NCI-H748 treated with DMSO at 0.1 percent for 48 hours (cell line): ENCODE measurements around the gene DNAJC16.

Experiments
- DNase-seq: peaks from one replicate; lab custom pipeline; 2025; lab: John Stamatoyannopoulos, UW

The DNAJC16 gene

DNA sequence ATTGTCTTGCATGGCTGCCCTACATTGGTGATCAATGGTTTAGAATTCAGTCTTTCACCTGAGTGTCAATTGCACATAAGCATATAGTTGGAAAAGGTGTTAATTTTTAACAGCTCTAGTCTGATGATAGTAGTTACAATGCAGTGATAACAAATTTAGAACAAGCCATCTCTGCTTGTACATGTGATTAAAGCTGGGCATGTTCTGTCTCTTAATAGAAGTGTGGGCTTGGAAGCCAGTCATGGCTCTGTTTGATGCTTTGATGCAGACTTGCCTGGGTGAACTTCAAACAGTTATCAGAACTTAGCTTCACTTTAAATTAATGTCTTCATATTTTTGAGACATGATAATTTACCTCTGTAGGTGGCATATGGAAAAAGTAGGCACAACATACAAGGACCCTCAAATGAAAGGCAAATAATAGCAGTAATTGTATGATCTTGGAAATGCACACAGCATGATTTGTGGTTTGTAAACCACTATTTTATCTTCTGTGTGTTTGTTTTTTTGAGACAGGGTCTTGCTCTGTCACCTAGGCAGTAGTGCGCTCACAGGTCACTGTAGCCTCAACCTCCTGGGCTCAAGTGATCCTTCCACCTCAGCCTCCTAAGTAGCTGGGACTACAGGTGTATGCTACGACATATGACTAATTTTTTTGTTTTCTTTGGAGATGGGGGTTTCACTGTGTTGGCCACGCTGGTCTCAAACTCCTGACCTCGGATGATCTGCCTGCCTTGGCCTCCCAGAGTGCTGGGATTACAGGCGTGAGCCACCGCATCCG lies 94.4 kb downstream of the DNAJC16 start:
- no peak for DNase-seq

- no peak for DNase-seq
Observed at GRCh38 chr1:15621975-15622374, 95.3 kb downstream of the DNAJC16 start.

- no peak for DNase-seq
Observed at GRCh38 chr1:15622712-15623373, 96.2 kb downstream of the DNAJC16 start.

- no peak for DNase-seq
Observed at GRCh38 chr1:15623435-15623834, 96.8 kb downstream of the DNAJC16 start.

- DNase-seq, result no peak
Observed at GRCh38 chr1:15624133-15624714, 97.6 kb downstream of the DNAJC16 start.

- no peak for DNase-seq
Observed at GRCh38 chr1:15625056-15625917, 98.6 kb downstream of the DNAJC16 start.
